Uterus (tissue), 2 donors: ENCODE data around the gene RSRP1.

Experiments used
- POLR2A ChIP-seq, 2 donors: fragments of 450-650 bp; IDR thresholded peaks; one replicate each; pipeline ENCODE4 v1.6.1; 2016; ENCODE audit warnings: antibody characterized with exemption in 2 of 2, mild to moderate bottlenecking in 1 of 2, moderate library complexity in 1 of 2
- TF ChIP-seq, protein P1 (sequence below), 4 experiments: fragments of 200-600 bp in 2 of 4; fragments of 450-650 bp in 2 of 4; sonication (generic) in 2 of 4; IDR thresholded peaks; one replicate each; pipeline ENCODE4 v1.5.1; 2016 to 2019; ENCODE audit warnings: antibody characterized with exemption in 4 of 4, mild to moderate bottlenecking in 2 of 4, moderate library complexity in 1 of 4

DNA sequence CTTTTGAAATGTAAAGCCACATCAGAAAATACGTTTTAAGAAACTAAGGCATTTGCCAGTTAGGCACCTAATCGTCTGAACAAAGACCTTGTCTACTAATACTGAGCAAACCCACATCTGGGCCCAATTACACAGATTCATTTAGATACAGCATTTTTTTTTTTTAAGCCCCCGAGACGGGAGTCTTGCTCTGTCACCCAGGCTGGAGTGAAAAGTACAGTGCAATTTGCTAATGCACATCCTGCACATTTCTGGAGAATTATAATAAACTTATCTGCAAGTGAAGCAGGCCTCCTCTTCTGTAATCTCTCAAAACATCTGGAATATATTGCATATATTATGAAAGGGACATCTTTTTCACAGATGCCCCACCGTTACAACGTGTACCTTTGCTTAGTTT is 3.3 kb downstream of the RSRP1 start:
- TF ChIP-seq, protein P1, sequence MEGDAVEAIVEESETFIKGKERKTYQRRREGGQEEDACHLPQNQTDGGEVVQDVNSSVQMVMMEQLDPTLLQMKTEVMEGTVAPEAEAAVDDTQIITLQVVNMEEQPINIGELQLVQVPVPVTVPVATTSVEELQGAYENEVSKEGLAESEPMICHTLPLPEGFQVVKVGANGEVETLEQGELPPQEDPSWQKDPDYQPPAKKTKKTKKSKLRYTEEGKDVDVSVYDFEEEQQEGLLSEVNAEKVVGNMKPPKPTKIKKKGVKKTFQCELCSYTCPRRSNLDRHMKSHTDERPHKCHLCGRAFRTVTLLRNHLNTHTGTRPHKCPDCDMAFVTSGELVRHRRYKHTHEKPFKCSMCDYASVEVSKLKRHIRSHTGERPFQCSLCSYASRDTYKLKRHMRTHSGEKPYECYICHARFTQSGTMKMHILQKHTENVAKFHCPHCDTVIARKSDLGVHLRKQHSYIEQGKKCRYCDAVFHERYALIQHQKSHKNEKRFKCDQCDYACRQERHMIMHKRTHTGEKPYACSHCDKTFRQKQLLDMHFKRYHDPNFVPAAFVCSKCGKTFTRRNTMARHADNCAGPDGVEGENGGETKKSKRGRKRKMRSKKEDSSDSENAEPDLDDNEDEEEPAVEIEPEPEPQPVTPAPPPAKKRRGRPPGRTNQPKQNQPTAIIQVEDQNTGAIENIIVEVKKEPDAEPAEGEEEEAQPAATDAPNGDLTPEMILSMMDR (IDR thresholded peaks at IDR 0.05): no peak
- TF ChIP-seq POLR2A (IDR thresholded peaks at IDR 0.05): no peak
